Stimulated activated naive CD8-positive, alpha-beta T cell treated with anti-CD3 and anti-CD28 coated beads, Interleukin-15, Interleukin-2, amounts not matched to agents 100 U/mL and 50 U/mL, for 24 hours (primary cell): ENCODE data around the gene DSCAM.
"Not testable (repeated sequence)": the region's sequence is repeated elsewhere in the genome, so short reads cannot be mapped to it uniquely, and the experiment has no call there.

Experiments
- ATAC-seq: fragments of 150-1000 bp; cut with Tn5 transposase; one replicate; pipeline ENCODE4 v1.10.0; 2021
- DNase-seq: peaks from one replicate; pipeline ENCODE4 v3.0.0; 2021

DSCAM gene

DNA sequence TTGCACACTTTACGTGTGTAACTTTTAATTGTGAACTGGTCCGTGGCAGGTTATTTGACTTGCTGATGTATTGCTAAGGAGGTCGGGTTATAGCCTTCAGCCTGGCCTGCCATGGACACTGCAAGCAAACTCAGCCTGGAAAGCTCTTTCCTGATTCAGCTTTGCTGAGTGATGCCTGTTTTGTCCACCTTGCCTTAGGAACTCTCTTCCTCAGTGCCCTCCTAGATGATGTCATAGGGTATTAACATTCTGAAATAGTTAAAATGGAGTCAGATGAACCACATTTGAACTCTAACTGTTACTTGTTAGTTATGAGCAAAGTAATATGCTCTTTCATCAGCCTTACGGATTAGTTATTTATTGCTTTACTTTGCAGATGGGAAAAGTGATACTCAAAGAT, 533.7 kb downstream of the DSCAM start:
- ATAC-seq (no peak), DNase-seq (no peak)

DNA sequence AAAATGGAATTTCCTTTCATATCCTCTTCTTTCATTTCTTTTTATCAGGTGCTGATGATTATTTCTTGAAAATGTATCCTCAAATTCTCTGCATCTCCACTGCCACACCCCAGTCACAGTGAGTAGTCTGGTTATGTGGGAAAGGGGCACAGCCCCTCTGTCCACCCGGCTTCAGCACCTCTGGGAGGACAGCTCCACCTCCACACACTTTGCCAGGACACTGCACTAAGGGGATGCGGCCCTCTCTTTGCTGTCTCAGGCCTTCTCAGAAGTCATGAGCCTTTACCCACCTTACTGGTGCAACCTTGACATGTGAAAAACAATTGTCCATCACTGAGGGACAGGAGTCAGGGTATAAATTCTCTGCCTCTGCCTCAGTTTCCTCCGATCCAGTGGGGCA, 546.7 kb downstream of the DSCAM start:
- DNase-seq, result no peak
- ATAC-seq, result no peak

DNA sequence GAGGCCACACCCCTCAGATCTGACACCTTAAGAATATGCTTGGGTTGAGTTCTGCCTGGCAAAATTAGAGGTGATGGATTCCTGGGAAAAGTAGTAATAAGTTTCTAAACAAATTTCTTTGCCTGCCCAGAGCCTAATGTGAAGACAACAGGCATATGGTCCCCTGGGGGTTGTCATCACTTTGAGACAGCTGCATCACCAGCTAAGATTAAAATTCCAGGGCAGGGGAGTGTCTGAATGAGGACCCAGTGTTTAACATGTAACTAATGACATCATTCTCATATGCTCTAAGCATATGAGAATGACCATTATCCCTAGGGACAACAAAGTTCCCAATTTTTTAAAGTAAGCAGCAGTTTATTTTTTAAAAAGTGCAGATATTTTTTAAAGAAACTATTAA, 547.5 kb downstream of the DSCAM start:
- ATAC-seq, result no peak
- no peak for DNase-seq

DNA sequence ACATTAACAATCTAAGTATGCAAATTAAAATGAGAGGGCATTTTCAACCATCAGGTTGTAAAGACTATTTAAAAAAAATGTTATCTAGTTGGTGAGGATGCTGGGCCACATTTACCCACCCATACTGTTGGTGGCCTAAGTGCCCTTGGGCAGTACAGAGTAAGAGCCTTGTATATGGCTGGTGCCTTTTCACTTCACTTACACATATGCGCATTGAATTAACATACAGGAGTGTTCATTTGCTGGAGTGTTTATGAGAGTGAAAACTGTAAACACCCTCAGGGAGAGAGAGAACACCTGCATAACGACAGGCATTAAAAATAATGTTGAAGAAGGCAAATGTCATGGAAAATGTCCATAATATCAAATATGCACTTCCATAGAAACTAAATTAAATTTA, 552.6 kb downstream of the DSCAM start:
- ATAC-seq, result no peak
- no peak for DNase-seq

DNA sequence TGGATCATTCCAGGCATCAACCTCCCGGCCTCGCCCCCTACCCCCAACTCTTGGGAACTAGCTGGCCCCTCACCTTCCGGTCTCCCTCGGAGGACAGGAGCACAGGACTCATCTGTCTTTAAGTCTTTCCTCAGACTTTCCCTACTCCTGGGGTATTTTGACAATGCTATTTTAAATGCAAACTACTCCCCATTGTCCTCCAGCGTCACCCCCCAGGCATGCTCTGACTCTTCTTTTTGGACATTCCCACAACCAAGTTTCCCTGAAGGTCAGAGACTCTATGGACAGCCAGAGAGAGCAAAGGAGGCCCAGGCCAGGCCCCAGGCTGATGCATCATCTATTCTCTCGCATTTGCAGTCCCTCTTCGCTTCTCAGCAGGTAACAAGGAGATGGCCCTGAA, 555.4 kb downstream of the DSCAM start:
- ATAC-seq (no peak), DNase-seq (no peak)

DNA sequence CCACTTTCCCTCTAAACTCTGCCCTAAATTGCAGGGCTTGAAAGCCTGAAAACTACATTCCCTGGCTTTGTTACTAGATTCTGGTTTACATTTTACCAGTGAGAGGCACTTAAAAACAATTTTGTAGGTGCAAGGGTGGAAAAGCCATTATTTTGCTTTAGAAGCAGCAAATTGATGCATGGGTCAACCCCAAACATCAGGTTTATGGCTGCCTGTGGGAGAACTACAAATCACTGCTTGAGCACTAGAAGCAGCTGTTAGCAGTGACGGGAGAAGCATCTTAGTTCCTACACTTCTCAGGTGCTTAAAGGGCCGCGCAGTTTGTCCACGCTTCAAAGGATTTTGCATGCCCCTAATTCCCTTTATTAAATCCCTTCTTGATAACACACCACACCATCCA, 562.5 kb downstream of the DSCAM start:
- DNase-seq (no peak), ATAC-seq (no peak)

DNA sequence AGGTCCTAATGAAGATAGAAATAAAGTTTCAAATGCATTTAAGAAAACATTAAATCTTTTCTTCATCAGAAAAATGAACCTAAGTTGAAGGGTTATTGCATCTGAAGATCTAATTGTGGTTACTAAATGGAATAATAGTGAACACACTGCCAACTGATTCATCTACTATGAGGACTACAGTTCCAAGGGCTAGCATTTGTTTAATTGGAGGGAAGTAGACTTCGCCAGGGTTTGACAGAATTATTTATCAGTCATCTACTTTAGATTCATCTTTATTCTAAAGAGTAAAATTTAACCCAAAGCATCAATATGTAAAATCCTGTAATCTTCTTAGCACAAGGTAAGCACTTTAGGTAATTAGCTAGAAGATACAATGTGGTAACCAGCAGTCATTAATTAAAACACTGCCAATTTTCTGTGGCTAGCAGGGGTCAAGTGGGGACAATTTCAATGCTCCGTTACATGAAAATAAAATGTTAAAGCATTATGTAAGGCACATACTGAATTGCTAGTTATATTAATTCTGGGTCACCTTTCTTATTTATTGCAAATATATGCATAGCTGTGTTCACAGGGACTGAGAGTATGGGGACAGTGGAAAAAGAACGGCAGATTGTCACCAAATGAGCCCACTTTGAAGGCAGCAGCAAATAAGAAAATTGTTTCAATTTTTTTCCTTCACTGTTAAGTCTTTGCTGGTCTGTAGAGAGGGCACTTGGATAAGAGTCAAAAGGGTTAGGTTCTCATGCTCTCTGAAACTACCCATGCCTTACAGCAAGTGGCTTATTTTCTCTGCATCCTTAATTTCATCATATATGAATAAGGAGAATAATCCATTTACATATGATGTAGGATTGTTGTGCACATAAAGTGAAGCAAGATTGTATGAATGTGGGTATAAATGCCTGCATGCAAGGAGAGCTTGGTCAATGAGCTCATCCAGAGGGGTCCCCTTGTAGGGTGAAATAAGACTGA, 563.8 kb downstream of the DSCAM start:
- ATAC-seq, result no peak

DNA sequence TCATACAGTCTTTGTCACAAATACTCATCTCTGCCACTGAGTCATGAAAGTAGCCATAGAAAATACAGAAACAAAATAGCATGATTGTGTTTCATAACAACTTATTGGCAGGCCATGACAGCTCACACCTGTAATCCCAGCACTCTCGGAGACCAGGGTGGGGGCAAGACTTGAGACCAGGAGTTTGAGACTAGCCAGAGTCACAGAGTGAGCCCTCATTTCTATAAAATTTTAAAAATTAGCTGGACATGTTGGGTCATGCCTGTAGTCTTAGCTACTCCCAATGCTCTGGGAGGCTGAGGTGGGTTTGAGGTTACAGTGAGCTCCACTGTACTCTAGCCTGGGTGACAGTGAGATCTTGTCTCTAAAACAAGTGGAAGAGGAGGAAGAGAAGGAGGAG, 568.6 kb downstream of the DSCAM start:
- DNase-seq (no peak), ATAC-seq (no peak)

More for the DNA sequence above, 563.8 kb downstream of the DSCAM start:
- DNase-seq, result no peak

DNA sequence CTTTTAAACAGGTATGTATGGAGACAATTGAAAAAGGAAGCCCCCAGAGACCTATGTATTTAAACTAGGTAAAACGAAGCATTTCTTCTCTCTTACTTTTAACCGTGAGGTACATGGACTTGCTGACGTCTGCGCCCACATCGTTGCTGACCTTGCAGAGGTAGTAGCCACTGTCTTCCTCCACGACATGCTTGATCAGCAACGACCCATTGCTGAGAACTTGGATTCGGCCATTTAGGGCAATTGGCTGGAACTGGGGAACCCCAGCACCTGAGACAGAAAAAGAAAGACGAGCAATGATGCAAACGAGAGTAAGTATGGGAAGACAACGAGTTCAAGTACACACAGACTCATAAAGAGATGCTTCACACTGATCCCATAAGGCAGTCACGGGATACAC, 571.0 kb downstream of the DSCAM start:
- no peak for ATAC-seq

DNA sequence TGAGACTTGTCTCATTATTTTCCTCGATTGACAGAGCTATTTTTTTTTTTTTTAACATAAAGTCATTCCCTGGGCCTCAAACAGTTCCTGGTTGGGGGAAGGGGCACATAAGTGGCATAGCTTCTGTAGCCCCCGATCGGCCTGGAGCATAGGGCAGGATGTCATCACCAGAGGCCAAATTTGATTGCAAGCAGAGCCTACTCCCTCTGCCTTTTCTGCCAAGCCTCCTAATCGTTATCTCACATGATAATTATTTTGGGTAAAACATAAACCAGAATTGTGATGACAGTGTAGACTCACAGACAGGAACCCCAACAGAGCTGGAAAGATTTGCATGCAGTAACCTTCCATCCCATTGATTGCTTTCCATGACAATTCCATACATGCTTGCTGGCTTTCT, 574.9 kb downstream of the DSCAM start:
- no peak for DNase-seq
- no peak for ATAC-seq

More for the DNA sequence above, 571.0 kb downstream of the DSCAM start:
- no peak for DNase-seq

DNA sequence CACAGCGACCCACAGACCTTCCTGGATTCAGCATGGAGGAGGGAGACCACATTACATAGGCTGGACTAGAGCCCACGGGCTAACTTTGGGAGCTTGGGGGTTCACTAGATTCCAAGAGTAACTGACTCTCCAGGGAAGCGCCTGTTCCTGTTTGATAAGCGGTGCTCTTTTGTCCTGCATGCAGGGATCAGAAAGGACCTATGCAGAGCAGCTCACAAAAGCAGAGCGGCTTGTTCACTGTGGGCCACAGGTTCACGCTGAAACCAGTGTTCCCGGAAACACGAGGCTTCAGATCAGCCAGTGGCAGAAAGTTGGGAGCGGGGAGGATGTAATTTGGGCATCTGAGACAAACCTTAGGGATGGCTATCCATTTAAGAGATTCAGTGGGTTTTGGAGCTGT, 575.8 kb downstream of the DSCAM start:
- no peak for DNase-seq
- no peak for ATAC-seq

DNA sequence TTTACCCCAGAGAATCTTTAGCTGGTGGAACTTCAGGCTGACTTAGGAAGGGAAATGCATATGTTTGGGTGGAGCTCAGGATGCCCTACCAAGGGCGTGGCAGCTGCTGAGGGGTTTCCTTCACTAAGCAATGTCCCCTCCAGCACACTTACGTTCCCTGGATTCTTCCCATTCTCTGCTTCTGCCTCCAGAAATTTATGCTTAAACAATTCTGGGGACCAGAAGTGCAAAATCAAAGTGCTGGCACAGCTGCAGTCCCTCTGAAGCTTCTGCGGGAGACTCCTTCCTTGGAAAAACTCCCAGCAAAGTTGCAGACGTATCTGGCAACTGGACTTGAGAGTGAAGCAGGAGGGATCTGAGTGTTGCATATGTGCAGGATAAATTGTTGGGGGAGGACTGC, 576.9 kb downstream of the DSCAM start:
- ATAC-seq, result no peak
- DNase-seq, result no peak

DNA sequence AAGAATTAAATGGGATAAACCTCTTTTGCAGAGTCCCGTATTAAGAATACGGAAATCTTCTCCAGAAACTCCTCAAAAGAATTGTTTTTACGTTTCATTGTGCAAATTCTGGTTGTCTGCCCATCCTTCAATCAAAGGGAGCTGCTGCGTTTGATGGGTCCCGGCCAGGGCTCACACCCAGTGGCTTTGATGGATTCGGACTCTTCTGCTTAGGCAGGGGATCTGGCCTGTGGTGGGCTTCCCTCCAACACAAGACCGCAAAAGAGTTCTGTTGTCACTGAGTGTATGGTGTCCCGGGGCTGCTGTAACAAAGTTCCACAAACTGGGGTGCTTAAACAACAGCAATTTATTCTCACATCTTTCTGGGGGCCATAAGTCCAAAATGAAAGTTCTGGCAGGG, 577.7 kb downstream of the DSCAM start:
- DNase-seq, result no peak
- ATAC-seq, result no peak

DNA sequence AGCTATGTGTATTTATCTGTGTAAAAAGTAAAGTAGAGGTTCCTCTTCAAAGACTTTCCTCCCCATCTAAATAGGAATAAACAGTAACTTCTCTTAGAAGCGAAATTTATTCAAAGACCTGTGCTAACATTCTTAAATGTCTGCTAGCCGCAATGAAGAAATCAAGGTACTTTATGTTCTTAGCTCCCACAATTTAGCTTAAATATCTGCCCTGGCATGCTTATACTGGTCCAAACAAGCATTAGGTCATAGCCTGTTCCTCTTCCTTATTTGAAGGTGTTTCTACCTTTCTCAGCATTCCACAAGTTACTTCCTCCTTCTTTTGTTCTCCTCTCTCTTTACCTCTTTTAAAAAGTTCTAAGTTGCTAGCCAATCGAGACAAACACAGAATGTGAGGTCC, 588.5 kb downstream of the DSCAM start:
- not testable (repeated sequence) for DNase-seq, ATAC-seq

DNA sequence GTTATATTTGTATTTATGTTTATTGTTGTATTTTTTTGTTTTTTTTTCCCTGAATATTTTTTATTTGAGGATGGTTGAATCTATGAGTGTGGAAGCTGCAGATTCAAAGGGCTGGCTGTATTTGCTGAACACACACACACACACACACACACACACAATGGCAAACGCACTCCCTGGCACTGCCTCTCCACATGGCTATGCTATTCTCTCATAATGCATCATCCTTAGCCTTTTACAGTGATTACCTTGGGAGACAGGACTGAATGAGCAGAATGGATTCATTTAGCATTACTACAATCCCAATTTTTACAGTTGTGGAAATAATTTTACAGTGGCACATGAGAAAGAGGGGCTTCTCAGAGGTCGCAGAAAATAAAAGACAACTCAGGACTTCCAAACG, 589.6 kb downstream of the DSCAM start:
- ATAC-seq, result no peak

DNA sequence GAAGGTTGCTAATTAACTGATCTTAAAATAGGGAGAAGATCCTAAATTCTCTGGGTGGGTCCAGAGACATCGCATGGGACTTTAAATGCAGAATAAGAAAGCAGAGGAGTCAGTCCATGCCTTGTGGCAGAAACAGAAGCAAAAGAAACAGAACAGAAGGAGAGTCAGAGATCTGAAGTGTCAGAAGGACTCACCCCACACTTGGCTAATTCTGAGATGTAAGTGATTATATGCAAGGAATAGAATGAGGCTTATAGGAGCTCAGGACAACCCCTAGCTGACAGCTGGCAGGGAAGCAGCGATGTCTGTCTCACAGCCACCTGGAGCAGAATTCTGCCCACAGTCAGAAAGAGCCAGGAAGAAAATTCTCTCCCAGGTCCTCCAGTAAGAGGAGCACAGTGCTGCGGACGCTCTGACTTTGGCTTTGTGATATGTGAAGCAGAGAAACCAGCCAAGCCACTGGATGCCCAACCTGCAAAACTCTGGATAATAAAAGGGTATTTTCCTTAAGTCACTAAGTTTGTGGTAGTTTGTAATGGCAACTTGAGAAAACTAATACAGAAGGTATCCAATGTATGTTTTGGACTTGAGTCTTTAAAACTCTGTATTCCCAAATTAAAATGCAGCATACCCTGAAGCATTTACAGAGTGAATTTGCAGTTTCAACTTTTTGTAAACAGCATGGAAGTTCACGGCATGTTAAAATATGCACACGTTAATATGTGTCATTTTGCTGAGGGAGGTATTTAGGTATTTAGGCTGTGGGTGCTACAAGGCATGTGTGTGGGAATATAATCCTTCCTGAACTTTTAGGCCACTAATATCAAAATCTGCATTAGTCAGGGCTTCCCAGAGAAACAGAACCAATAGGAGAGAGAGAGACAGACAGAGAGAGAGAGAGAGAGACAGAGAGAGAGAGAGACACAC, 591.2 kb downstream of the DSCAM start:
- ATAC-seq, result no peak
- no peak for DNase-seq

More for the DNA sequence above, 589.6 kb downstream of the DSCAM start:
- DNase-seq, result no peak

DNA sequence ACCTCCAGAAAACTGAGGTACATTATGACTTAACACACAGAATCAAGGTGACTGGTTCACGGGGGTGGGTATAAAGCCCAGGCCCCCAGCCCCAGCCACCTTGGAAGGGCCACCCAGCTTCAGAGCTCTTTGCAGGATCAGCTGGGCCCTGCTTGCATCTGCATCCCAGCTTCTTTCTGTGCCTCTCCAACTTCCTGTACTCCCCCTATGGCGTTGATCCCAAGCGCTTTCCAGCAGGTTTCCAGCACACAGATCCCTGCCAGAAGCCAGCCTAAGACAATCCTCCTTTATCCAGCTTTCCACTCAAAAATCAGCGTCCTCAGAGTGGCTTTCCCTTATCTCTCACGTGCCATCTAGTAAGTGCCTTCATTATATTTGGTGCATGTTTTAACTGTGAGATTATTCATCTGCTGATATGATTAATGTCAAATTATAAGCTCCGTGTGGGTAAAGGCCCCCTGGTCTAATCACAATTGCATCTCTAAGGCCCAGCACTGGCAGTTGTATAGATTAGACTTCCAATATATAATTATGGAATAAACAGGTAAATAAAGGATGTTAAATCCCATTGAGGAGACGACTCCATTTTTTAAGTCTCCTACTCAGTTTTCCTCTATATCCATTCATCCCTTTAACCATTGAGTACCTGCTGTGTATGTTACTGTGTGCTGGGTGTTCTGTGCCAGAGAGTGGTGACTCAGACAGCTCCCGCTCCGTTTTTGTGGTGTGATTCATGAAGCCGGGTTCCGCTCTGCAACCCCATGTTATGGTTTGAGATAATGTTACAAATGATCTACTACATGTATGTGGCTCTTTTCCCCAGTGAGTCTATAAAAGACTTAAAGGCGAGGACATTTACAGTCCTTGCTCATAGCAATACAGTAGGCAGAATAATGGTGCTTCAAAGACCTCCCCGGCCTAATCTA, 592.2 kb downstream of the DSCAM start:
- DNase-seq (no peak), ATAC-seq (no peak)

DNA sequence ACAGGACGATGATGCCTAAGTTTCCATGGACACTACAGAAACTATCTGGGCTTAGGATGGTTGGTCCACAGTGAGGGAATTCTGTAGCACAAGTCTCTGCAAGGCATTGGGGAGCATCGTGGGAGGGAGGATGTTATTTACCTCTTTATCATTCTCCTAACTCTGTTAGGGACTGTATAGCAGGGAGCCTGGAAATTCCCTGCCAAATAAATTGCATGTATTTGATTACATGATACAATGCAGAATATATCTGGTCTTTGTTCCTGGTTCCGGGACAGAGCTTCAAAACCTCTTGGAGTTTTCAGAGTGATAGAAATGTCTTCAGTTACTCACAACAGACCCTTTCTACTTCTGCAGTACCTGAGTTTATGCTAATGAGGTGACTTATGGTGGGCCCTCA, 593.8 kb downstream of the DSCAM start:
- DNase-seq, result no peak
- ATAC-seq, result no peak

DNA sequence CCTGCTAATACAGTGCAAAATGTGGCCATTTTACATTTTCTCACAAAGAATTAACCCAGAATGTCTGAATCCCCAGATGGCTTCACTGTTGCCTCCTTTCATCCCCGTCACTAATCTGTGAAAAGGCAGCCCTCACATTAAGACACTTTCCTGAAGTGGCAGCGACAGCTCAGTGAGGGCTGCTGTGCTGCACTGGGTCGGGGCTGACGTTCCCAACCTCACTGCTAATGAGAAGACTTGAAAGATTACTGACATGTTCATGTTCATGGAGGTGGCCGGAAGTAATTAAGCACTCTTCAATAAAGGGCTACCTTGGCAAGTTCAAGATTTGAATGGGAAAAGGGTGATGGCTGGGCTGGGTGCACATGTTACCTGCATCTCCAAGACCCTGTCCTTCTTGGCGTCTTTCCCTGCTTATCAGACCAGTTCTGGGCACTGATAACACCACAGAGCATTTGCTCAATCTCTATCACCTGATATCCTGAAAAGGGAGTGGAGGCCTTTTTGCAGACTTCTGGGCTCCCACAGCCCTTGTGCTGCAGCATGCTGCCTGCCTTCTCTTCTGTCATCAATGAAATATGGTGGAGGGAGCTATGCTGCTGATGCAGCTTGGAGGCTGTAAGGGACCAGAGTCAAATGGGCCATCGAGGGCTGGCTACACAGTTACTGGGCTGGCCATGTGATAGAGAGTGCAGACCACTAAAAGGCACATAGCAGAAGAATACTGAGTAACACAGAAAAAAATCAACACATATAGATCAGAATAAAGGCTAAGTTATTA, 596.3 kb downstream of the DSCAM start:
- no peak for DNase-seq
- no peak for ATAC-seq

DNA sequence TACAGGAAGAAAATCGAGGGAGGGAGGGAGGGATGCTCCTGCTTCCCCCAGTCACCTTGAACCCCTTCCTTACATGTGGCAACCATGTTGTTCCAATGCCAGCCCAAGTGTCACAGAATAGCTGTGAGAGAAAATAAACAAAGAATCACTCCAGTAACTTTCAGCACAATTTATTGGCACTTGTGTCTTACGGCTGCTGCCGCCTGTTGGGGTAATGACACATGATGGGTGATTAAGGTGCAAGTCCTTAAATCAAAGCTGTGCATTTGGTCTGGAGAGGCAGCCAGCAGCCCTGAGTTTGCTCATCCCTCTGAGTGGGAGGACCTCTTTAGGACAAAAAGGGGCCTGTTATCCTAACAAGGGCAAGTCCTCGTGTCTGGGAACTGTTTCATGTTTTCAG, 602.0 kb downstream of the DSCAM start:
- ATAC-seq (no peak), DNase-seq (no peak)

DNA sequence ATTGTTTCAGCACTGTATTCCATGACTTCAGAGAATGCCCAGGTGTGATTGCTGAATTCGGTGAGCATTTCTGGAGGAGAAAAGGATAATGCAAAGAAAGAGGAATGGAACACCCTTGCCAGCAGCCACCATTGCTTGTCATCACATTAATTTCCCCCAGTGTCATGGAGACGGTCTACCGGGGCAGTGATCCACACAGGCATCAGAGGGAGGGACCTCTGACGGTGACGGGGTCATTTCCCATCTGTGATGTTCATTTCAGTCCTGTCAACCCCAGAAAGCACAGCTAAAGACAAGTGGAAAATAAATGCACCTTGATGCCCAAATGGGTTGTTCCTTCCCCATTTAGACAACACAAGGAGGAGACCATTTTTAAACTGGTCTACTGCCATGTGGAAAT, 603.3 kb downstream of the DSCAM start:
- ATAC-seq, result no peak
- DNase-seq, result no peak
